Activated CD4-positive, alpha-beta T cell treated with anti-CD3 and anti-CD28 coated beads, Interleukin-2, Interleukin-6, amounts not matched to agents 100 ng/mL and 50 ng/mL, durations not matched to agents 16 hours and 8 hours (primary cell): ENCODE results near the gene KCNH5.

ENCODE experiments used
- DNase-seq: peaks from one replicate; pipeline ENCODE4 v3.0.0-alpha.2; 2020

The KCNH5 gene

GRCh38 chr14:62994096-62994495, 51.2 kb downstream of the KCNH5 start:
- DNase-seq = no peak

- DNase-seq = no peak
Measured at GRCh38 chr14:62988967-62989366, 56.3 kb downstream of the KCNH5 start.

- no peak for DNase-seq
Measured at GRCh38 chr14:62983821-62984220, 61.4 kb downstream of the KCNH5 start.

- DNase-seq = no peak
Measured at GRCh38 chr14:62980693-62981092, 64.6 kb downstream of the KCNH5 start.

GRCh38 chr14:62957562-62957961, 87.7 kb downstream of the KCNH5 start:
- no peak for DNase-seq

GRCh38 chr14:62956413-62956812, 88.8 kb downstream of the KCNH5 start:
- no peak for DNase-seq

- DNase-seq = no peak
Measured at GRCh38 chr14:62954165-62954564, 91.1 kb downstream of the KCNH5 start.

GRCh38 chr14:62952226-62952625, 93.0 kb downstream of the KCNH5 start:
- DNase-seq = no peak

GRCh38 chr14:62947301-62947700, 98.0 kb downstream of the KCNH5 start:
- DNase-seq = no peak

GRCh38 chr14:62946221-62946620, 99.0 kb downstream of the KCNH5 start:
- DNase-seq = no peak

- no peak for DNase-seq
Measured at GRCh38 chr14:62943202-62943601, 102.1 kb downstream of the KCNH5 start.

GRCh38 chr14:62939970-62940369, 105.3 kb downstream of the KCNH5 start:
- no peak for DNase-seq

GRCh38 chr14:62938778-62939177, 106.5 kb downstream of the KCNH5 start:
- DNase-seq = no peak

GRCh38 chr14:62934439-62934838, 110.8 kb downstream of the KCNH5 start:
- DNase-seq = no peak

- no peak for DNase-seq
Measured at GRCh38 chr14:62921466-62921865, 123.8 kb downstream of the KCNH5 start.

GRCh38 chr14:62916551-62916950, 128.7 kb downstream of the KCNH5 start:
- DNase-seq = no peak

- DNase-seq = no peak
Measured at GRCh38 chr14:62914873-62915272, 130.4 kb downstream of the KCNH5 start.

- DNase-seq = no peak
Measured at GRCh38 chr14:62914025-62914424, 131.2 kb downstream of the KCNH5 start.

- no peak for DNase-seq
Measured at GRCh38 chr14:62908506-62908905, 136.8 kb downstream of the KCNH5 start.

- DNase-seq = no peak
Measured at GRCh38 chr14:62905566-62905965, 139.7 kb downstream of the KCNH5 start.

- DNase-seq = no peak
Measured at GRCh38 chr14:62897771-62898170, 147.5 kb downstream of the KCNH5 start.

- no peak for DNase-seq
Measured at GRCh38 chr14:62896932-62897456, 148.3 kb downstream of the KCNH5 start.

GRCh38 chr14:62894736-62895135, 150.5 kb downstream of the KCNH5 start:
- DNase-seq = no peak

GRCh38 chr14:62889364-62889763, 155.9 kb downstream of the KCNH5 start:
- no peak for DNase-seq

GRCh38 chr14:62886461-62886860, 158.8 kb downstream of the KCNH5 start:
- DNase-seq = no peak

GRCh38 chr14:62885451-62885850, 159.8 kb downstream of the KCNH5 start:
- no peak for DNase-seq
